GM12878 (cell line): ENCODE data around the gene C19orf38. TPM values are rescaled to one million over a fixed set of nuclear protein-coding genes. Genes with fewer than 3 reads are reported as not detected.

Experiments
- ATAC-seq: fragments of 200-7000 bp; cut with Tn5 transposase; 3 replicates; pipeline ENCODE4 v1.9.1; 2020; ENCODE audit warnings: mild to moderate bottlenecking, moderate library complexity
- BruUV-seq: library from RNA; stranded (reverse); fragments of 400-500 nt; replicated peaks from 2 replicates; lab custom pipeline; 2021; lab: Mats Ljungman, UMichigan
- CTCF ChIA-PET: fragments of 300-600 bp; sonication (Branson Sonifier 250); formaldehyde crosslinking; extraction: SDS; loops from one replicate; lab custom pipeline; 2021; ENCODE audit warnings: inconsistent platforms; lab: Yijun Ruan, JAX
- POLR2A ChIA-PET: fragments of 350-600 bp; formaldehyde crosslinking; extraction: SDS; loops from one replicate; lab custom pipeline; 2021; ENCODE audit warnings: inconsistent platforms; lab: Charles Lee
- RAD21 ChIA-PET: fragments of 300-600 bp; sonication (Branson Sonifier 250); formaldehyde crosslinking; loops from one replicate; lab custom pipeline; 2023; ENCODE audit warnings: antibody characterized with exemption; ENCODE audit not compliant: unreplicated experiment; lab: Charles Lee
- SMC1A ChIA-PET: fragments of 300-600 bp; sonication (Branson Sonifier 250); formaldehyde crosslinking; loops from one replicate; lab custom pipeline; 2023; ENCODE audit not compliant: unreplicated experiment, uncharacterized antibody; lab: Charles Lee
- DNase-seq: peaks from one replicate; pipeline ENCODE4 v3.0.0-alpha.2; 2011; ENCODE audit warnings: low read depth, low spot score
- FAIRE-seq: peaks from 3 replicates; lab custom pipeline; 2011; peaks lifted over from hg19 to GRCh38; lab: Jason Lieb, UNC
- H2AFZ ChIP-seq: 2 replicates; pipeline ENCODE4 v1.6.0; 2011; ENCODE audit warnings: low read depth, low read length, control low read depth; ENCODE audit not compliant: control insufficient read depth
- H3K27ac ChIP-seq: 2 replicates; pipeline ENCODE4 v1.5.1; 2011; ENCODE audit warnings: control low read depth; ENCODE audit not compliant: control insufficient read depth, insufficient read depth
- H3K27me3 ChIP-seq, 2 experiments: replicated peaks in 1 of 2; 2 replicates each; pipeline versions ENCODE4 v1.6.0 to v1.6.1; 2011; ENCODE audit warnings: low read length in 1 of 2; ENCODE audit not compliant: control insufficient read depth in 2 of 2, insufficient read depth in 2 of 2
- H3K36me3 ChIP-seq, 2 experiments: 2 replicates each; pipeline ENCODE4 v1.5.1; 2011; ENCODE audit warnings: low read length in 1 of 2; ENCODE audit not compliant: control insufficient read depth in 2 of 2, insufficient read depth in 2 of 2
- H3K4me1 ChIP-seq: 2 replicates; pipeline ENCODE4 v1.6.1; 2011; ENCODE audit warnings: mild to moderate bottlenecking, low read length, moderate library complexity, mixed read lengths; ENCODE audit not compliant: control insufficient read depth, insufficient read depth
- H3K4me2 ChIP-seq: 2 replicates; pipeline ENCODE4 v1.6.0; 2011; ENCODE audit warnings: control low read depth; ENCODE audit not compliant: control insufficient read depth, insufficient read depth
- H3K4me3 ChIP-seq: fragments of 200-600 bp; sonication (generic); 2 replicates; pipeline ENCODE4 v1.5.1; 2016
- H3K79me2 ChIP-seq: 2 replicates; pipeline ENCODE4 v1.6.0; 2011; ENCODE audit warnings: low read length; ENCODE audit not compliant: control insufficient read depth, insufficient read depth
- H3K9ac ChIP-seq: 2 replicates; pipeline ENCODE4 v1.8.0; 2011; ENCODE audit warnings: low read length, control low read depth, mixed read lengths; ENCODE audit not compliant: control insufficient read depth, insufficient read depth
- H3K9me3 ChIP-seq: replicated peaks from 3 replicates; pipeline ENCODE4 v1.5.1; 2011; ENCODE audit warnings: mild to moderate bottlenecking, low read length; ENCODE audit not compliant: control insufficient read depth, insufficient read depth
- H4K20me1 ChIP-seq: 2 replicates; pipeline ENCODE4 v1.6.0; 2011; ENCODE audit not compliant: control insufficient read depth, insufficient read depth
- BCL11A ChIP-seq: IDR thresholded peaks from 2 replicates; pipeline ENCODE4 v1.6.1; 2011; ENCODE audit warnings: low read depth, low read length
- CHD2 ChIP-seq: IDR thresholded peaks from 2 replicates; pipeline ENCODE4 v1.6.1; 2011; ENCODE audit warnings: low read depth, low read length, improper control_type of control experiment, borderline replicate concordance
- CUX1 ChIP-seq: IDR thresholded peaks from 2 replicates; pipeline ENCODE4 v1.6.1; 2012; ENCODE audit warnings: improper control_type of control experiment, low read depth, low read length; ENCODE audit not compliant: insufficient replicate concordance
- EGR1 ChIP-seq, 2 experiments: IDR thresholded peaks; 1 replicate in 1 of 2; 2 replicates in 1 of 2; pipeline ENCODE4 v1.6.1; 2011 to 2012; ENCODE audit warnings: low read depth in 2 of 2, low read length in 2 of 2, borderline replicate concordance in 1 of 2, mild to moderate bottlenecking in 1 of 2, moderate library complexity in 1 of 2
- IKZF2 ChIP-seq, 2 experiments: fragments of 450-650 bp; IDR thresholded peaks; 2 replicates each; pipeline ENCODE4 v1.6.1; 2017; ENCODE audit warnings: mild to moderate bottlenecking in 2 of 2, moderate library complexity in 2 of 2
- JUND ChIP-seq: IDR thresholded peaks from 2 replicates; pipeline ENCODE4 v1.6.1; 2012; ENCODE audit warnings: low read depth, mild to moderate bottlenecking, low read length, improper control_type of control experiment, moderate library complexity
- NFIC ChIP-seq: IDR thresholded peaks from 2 replicates; pipeline ENCODE4 v1.6.1; 2012; ENCODE audit warnings: low read depth, mild to moderate bottlenecking, inconsistent platforms, low read length, moderate library complexity
- NR2C2 ChIP-seq: IDR thresholded peaks from 2 replicates; pipeline ENCODE4 v1.6.1; 2011; ENCODE audit warnings: borderline replicate concordance, low read depth; ENCODE audit not compliant: control insufficient read depth, insufficient read length
- RAD51 ChIP-seq: fragments of 450-650 bp; IDR thresholded peaks from 2 replicates; pipeline ENCODE4 v1.6.1; 2016; ENCODE audit warnings: moderate library complexity, mild to moderate bottlenecking, inconsistent platforms
- RELB ChIP-seq: fragments of 450-650 bp; IDR thresholded peaks from 2 replicates; pipeline ENCODE4 v1.6.1; 2017; ENCODE audit warnings: low read depth, mild to moderate bottlenecking, moderate library complexity
- WGBS: methylation state at CpG from one replicate; pipeline ENCODE4 v1.1.6; 2016; ENCODE audit warnings: low lambda C conversion rate; ENCODE audit not compliant: insufficient replicate concordance, insufficient coverage; ENCODE audit errors: missing lambda C conversion rate; 5-methylcytosine and 5-hydroxymethylcytosine counted together
- in situ Hi-C: fragments of 300-500 bp; cut with MboI; formaldehyde crosslinking; loops from 9 replicates; pipeline ENCODE4 v1.14.3; 2018; ENCODE audit warnings: mixed read lengths
- intact Hi-C: fragments of 100-400 bp; cut with micrococcal nuclease; formaldehyde crosslinking; loops from one replicate; pipeline ENCODE4 v1.14.2; 2022; ENCODE audit not compliant: unreplicated experiment
- polyA plus RNA-seq, 11 experiments: library from polyadenylated mRNA; depleted of rRNA in 4 of 11; unstranded in 6 of 11; stranded (reverse) in 5 of 11; fragments of >200 nt; fragmentation: Nextera tagmentation in 4 of 11; fragmentation: Illumina TruSeq in 1 of 11; extraction: Ambion mirVana in 4 of 11; extraction: Trizol in 1 of 11; gene quantifications; 1 replicate in 1 of 11; 2 replicates in 10 of 11; pipeline versions ENCODE4 v1.2.1 to v1.2.3, GENCODE V29; 2011 to 2016; ENCODE audit warnings: inconsistent platforms in 2 of 11, missing spikeins in 2 of 11, low read depth in 1 of 11
- total RNA-seq, 4 experiments: library from RNA; depleted of rRNA in 3 of 4; stranded (reverse); fragments of >200 nt in 3 of 4; fragmentation: Illumina TruSeq in 1 of 4; extraction: Trizol in 1 of 4; gene quantifications; 2 replicates each; pipeline versions ENCODE4 v1.2.1 to v1.2.3, GENCODE V29; 2013 to 2021
- TF ChIP-seq, protein P1 (sequence below): IDR thresholded peaks from 2 replicates; pipeline ENCODE4 v1.6.1; 2012; ENCODE audit warnings: low read depth, low read length, improper control_type of control experiment
- TF ChIP-seq, protein P2 (sequence below): fragments of 450-650 bp; IDR thresholded peaks from 2 replicates; pipeline ENCODE4 v1.6.1; 2016; ENCODE audit warnings: mild to moderate bottlenecking, moderate library complexity, borderline replicate concordance

Gene C19orf38
- total and polyA plus RNA-seq, 10 of the 15 experiments (the other 5 are each of a cell fraction or from before 2014, with no cell fraction given), result 2.6 to 7.5 (median 5.0) TPM

DNA sequence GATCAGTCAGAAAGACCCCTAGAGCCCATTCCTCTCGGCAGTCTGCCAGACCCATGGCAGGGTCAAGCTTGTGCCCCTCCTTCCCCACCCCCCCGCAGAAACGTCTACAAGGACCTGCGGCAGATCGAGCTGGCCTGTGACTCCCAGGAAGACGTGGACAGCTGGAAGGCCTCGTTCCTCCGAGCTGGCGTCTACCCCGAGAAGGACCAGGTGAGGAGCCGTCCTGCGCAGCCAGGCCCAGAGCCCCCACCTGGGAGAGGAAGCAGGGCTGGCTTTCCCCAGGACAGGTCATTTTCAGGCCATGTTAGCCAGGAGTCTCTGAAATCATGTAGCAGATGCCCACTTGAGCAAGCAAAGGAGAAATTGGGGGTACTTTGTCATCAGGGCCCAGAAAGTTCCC lies 24.5 kb upstream of the C19orf38 start:
- H3K27ac ChIP-seq, result no peak overlapping the region
- intact Hi-C loops (no loop called here), in situ Hi-C loops (no loop called here)
- no peak overlapping the region for H3K9ac ChIP-seq
- H3K9me3 ChIP-seq, result no peaks in the 10 kb centered on the region
- no peak overlapping the region for H3K4me2 ChIP-seq
- ATAC-seq (no peak), DNase-seq (no peak), FAIRE-seq (no peak)
- BruUV-seq, result no TSS peak
- ChIA-PET RAD21 (no interaction called here), SMC1A (no interaction called here), POLR2A (no interaction called here), CTCF (interaction anchor here (0.7 kb wide), 2 partner anchors 176 to 200 kb away, joined by 3 to 4 read pairs; no protein-coding TSS in a partner anchor)
- TF ChIP-seq NR2C2 (no peak), BCL11A (no peak), EGR1 (IDR thresholded peaks at IDR 0.05; ENCODE audit: borderline replicate concordance in 1 of 2, low read depth in 2 of 2, low read length in 2 of 2) (no peak), CHD2 (no peak), JUND (no peak), NFIC (no peak), IKZF2 (IDR thresholded peaks at IDR 0.05) (no peak), RAD51 (no peak), CUX1 (no peak), RELB (no peak)
- TF ChIP-seq, protein P1, sequence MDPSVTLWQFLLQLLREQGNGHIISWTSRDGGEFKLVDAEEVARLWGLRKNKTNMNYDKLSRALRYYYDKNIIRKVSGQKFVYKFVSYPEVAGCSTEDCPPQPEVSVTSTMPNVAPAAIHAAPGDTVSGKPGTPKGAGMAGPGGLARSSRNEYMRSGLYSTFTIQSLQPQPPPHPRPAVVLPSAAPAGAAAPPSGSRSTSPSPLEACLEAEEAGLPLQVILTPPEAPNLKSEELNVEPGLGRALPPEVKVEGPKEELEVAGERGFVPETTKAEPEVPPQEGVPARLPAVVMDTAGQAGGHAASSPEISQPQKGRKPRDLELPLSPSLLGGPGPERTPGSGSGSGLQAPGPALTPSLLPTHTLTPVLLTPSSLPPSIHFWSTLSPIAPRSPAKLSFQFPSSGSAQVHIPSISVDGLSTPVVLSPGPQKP, result no peak
- TF ChIP-seq, protein P2, sequence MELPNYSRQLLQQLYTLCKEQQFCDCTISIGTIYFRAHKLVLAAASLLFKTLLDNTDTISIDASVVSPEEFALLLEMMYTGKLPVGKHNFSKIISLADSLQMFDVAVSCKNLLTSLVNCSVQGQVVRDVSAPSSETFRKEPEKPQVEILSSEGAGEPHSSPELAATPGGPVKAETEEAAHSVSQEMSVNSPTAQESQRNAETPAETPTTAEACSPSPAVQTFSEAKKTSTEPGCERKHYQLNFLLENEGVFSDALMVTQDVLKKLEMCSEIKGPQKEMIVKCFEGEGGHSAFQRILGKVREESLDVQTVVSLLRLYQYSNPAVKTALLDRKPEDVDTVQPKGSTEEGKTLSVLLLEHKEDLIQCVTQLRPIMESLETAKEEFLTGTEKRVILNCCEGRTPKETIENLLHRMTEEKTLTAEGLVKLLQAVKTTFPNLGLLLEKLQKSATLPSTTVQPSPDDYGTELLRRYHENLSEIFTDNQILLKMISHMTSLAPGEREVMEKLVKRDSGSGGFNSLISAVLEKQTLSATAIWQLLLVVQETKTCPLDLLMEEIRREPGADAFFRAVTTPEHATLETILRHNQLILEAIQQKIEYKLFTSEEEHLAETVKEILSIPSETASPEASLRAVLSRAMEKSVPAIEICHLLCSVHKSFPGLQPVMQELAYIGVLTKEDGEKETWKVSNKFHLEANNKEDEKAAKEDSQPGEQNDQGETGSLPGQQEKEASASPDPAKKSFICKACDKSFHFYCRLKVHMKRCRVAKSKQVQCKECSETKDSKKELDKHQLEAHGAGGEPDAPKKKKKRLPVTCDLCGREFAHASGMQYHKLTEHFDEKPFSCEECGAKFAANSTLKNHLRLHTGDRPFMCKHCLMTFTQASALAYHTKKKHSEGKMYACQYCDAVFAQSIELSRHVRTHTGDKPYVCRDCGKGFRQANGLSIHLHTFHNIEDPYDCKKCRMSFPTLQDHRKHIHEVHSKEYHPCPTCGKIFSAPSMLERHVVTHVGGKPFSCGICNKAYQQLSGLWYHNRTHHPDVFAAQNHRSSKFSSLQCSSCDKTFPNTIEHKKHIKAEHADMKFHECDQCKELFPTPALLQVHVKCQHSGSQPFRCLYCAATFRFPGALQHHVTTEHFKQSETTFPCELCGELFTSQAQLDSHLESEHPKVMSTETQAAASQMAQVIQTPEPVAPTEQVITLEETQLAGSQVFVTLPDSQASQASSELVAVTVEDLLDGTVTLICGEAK, result no peak
- peaks cover 16 to 25% of the 10 kb centered on the region in 2 experiments for H3K36me3 ChIP-seq
- H3K4me3 ChIP-seq, result no peak overlapping the region
- H3K27me3 ChIP-seq, result no peaks in the 10 kb centered on the region
- no peaks in the 10 kb centered on the region for H4K20me1 ChIP-seq
- no peak overlapping the region for H2AFZ ChIP-seq
- H3K4me1 ChIP-seq, result no peaks in the 10 kb centered on the region
- 99% methylated on average over 11 of the region's 12 CpGs for WGBS
- H3K79me2 ChIP-seq, result no peaks in the 10 kb centered on the region
